GM18498 (cell line): ENCODE results near the gene TNIK.
"Not testable (repeated sequence)": the region's sequence is repeated elsewhere in the genome, so short reads cannot be mapped to it uniquely, and the experiment has no call there.

Source experiments
- ATAC-seq: cut with Tn5 transposase; IDR thresholded peaks from one replicate; pipeline ENCODE4 v1.9.1; 2021; ENCODE audit warnings: mild to moderate bottlenecking, moderate library complexity; ENCODE audit not compliant: unreplicated experiment

TNIK gene

DNA sequence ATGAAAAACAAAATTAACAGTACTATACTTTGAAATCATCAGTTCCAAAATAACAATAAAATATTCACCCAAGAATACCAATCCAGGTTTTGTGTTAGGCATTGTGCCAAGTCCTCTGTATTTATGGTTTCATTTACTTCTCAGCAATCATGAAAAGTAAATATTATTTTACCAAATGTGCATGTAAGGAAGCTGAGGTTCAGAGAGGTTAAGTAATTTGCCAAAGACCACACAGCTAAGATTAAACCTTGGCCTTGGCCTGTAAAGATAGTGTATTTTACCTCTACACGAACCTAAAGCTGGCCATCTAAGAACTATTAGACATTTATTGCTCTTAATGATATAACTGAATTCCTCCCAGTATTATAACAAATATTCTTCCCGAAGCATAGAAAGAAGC lies 309.3 kb downstream of the TNIK start:
- ATAC-seq = no peak

DNA sequence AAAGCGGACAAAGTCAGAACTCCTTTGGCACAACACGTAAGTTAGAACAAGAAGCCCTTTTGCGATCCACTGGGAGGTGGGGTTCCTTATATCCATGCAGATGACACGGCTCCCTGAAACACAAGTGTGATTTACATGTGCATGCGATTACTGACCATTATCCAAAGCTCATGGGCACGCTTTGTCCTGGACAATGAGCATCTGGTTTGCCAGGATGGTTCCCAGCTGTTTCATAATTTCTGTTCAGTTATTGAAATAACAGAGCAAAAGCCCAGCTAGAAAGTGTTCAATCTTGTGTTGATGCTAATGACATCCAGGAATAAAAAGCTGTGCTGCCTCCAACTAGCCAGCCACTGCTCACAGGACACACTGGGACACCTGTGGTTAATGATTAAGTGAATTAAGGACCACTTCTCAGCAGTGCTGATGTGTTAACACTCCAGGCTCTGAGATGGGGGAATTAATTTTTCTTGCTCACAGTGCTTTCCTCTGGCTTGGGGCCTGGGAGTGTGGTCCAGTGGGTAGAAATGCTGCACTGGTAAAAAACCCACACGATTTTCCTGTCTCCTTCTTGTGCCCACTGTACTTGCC lies 310.6 kb downstream of the TNIK start:
- ATAC-seq = no peak

- ATAC-seq = no peak
These were observed 314.4 kb downstream of the TNIK start for GRCh38 chr3:171145798-171146197.

GRCh38 chr3:171142985-171143384 lies 317.2 kb downstream of the TNIK start:
- no peak for ATAC-seq

- no peak for ATAC-seq
These were observed 320.0 kb downstream of the TNIK start for GRCh38 chr3:171140246-171140645.

- ATAC-seq = no peak
These were observed 322.2 kb downstream of the TNIK start for GRCh38 chr3:171138027-171138426.

DNA sequence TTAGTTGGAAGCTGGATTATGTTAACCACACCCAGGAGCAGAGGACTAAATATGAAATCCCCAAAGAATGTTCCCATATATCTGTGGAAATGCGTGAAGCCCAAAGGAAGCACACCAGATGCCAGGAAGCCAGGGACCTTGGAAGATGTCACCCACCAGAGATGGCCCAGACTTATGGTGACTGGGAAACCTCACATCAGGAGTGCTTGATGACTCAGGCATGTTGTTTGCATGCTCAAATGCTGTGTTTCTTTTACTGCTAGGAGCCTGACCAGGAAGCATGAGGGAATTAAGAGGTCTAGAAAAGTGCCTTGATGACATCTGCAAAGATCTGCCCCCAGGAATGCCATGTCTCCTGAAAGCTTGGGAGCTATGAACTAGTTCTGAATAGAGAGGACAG lies 324.7 kb downstream of the TNIK start:
- ATAC-seq = no peak

GRCh38 chr3:171133796-171134569 lies 326.2 kb downstream of the TNIK start:
- no peak for ATAC-seq

GRCh38 chr3:171133337-171133736 lies 326.9 kb downstream of the TNIK start:
- ATAC-seq = no peak

DNA sequence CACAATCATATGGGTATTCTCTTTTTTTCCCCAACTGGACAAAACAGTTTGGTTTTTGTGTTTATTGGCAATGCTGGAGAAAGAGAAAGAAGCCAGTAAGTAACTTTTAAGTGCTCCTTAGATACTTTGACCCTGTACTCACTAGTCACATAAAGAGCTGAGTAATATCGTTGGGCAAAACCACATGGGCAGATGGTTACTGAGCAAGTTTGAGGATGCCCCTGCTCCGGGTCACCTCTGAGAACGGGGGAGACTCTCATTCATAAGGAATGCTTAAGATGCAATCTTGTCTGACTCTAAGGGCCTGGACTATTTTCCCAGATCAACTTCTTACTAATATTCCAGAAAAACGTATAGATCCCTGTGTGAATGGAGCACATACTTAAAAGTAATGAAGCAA lies 327.3 kb downstream of the TNIK start:
- no peak for ATAC-seq

DNA sequence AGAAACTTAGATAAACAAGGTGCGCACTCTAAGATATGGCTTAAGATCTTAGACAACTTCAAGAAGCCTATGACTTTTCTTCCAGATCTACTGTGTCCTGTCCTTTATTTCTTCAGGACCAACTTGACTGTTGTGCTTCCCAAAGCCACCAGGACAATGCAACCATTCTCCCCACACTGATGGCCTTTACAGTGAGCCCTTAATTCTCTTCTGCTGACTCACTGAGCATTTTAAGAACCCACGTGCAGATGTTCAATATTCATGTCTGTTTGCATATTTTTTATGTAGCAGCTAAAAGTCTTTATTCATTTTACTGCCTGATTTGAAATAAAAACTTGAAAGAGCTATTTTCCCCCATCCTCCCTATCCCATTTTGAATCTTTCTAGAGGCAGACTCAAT lies 330.4 kb downstream of the TNIK start:
- ATAC-seq = no peak

DNA sequence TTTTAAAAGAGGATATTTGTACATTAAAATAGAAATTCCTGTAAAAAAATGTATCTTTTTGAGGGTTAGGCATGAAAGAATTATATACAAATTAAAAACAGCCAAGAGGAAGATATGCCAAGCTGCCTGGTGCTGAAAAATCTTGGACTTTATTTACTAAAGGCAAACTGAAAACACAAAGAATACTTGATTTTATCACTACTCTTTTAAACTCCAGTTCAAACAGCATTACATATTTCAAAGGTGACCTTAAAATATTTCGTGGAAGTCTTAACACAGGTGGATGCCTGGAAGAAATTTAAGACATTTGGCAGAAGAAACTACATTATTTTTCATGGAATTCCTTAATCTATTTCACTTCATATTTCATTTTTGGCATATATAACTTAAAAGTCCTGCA lies 332.6 kb downstream of the TNIK start:
- ATAC-seq = no peak

- no peak for ATAC-seq
These were observed 333.6 kb downstream of the TNIK start for GRCh38 chr3:171126478-171127209.

DNA sequence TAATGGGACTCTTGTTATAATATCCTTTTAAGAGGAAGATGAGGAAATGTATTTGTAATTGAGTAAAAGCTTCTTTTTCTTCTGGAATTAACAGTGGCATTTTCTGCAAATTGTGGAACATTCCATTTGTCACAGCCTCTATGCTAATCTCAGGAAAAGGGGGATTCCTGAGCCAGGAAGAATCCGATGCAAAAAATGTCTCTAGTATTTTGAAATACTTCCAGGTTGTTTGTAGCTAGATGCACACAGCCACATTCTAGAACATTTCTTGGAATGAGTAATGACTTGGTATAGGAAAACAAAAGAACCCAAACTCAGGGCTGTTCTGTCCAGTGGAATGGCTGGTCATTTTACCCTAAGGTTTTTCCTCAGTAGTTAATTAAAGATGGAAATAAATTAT lies 335.2 kb downstream of the TNIK start:
- no peak for ATAC-seq

DNA sequence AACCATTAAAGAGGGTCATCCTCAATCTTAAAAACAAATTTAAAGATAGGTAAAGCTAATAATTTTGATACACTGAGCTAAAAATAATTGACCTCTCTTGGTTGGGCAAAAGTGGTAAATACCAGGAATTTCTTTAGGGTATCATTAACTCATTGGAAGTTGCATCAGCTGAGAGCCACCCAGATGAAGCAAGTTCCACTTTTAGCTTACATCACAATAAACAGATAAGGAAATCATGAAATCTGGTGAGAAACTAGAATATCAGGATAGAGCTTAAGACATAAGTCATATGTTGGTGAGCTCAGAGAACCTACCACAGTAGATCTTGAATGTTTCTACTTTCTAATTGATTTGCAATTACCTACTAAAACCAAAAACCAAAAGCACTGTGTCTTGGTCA lies 336.3 kb downstream of the TNIK start:
- no peak for ATAC-seq

DNA sequence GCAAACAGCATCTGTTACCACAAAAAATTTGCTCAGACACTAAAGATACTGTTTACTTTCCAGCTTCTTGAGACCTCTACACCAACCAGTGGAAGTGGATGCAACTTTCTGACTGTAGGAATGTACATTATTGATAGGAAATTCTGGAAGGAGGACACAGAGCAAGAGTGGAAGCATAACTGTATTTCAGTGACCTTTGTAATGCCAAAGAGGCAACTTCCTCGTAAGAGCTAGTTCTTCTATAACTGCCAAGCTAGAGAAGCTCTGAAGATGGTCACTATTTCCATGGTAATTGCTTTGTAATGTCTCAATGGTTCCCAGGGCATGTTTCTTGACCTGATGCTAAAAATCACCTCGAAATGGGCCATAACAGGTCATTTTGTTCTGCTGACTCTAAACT lies 337.3 kb downstream of the TNIK start:
- no peak for ATAC-seq

- no peak for ATAC-seq
These were observed 338.0 kb downstream of the TNIK start for GRCh38 chr3:171122240-171122639.

DNA sequence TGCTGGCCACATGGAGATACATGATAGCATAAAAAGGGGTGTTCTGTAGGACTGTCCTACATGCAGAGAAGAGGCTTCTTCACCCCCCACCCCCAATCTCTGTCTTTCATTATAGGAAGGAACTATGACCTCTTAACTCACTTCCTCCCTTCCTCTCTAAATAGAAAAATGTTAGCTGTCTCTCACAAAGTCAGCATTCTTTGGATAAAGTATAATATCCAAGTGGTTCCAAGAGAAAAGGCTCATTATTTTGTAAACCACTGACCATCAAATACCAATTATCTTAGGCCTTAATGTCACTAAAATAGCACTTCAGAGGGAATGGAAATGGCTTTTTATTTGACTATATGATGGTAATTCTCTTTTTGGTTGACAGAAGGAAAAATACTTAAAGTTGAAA lies 338.4 kb downstream of the TNIK start:
- ATAC-seq = no peak

- ATAC-seq = not testable (repeated sequence)
These were observed 340.8 kb downstream of the TNIK start for GRCh38 chr3:171119402-171119801.

DNA sequence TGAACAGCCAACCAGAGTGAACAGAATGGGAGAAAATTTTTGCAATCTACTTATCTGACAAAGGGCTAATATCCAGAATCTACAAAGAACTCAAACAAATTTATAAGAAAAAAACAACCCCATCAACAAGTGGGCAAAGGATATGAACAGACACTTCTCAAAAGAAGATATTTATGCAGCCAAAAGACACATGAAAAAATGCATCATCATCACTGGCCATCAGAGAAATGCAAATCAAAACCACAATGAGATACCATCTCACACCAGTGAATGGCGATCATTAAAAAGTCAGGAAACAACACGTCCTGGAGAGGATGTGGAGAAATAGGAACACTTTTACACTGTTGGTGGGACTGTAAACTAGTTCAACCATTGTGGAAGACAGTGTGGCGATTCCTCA lies 341.2 kb downstream of the TNIK start:
- ATAC-seq = not testable (repeated sequence)

- no peak for ATAC-seq
These were observed 343.3 kb downstream of the TNIK start for GRCh38 chr3:171116824-171117395.

DNA sequence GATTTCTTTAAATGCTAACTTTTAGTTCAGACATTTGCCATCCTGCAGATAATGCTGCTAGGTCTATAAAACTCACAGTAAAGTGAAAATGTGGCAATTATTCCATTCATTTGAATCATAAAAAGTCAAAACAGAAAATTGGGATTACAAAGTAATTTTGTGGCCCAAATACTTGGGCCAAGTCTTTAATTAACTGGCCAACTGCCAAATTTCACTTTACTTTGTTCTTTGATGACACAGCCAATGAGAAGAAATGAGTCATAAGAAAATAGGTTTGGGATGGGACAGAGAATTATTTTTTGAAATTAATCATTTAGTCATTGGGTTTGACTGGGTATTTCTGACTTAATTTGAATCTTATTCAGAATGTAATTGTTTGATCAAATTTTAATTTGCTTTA lies 343.8 kb downstream of the TNIK start:
- no peak for ATAC-seq
